HG02884 (cell line): ENCODE measurements around the gene RCBTB2.

Experiments used
- ATAC-seq: cut with Tn5 transposase; IDR thresholded peaks from one replicate; pipeline ENCODE4 v1.9.1; 2021; ENCODE audit warnings: mild to moderate bottlenecking, moderate library complexity; ENCODE audit not compliant: unreplicated experiment

RCBTB2 gene

DNA sequence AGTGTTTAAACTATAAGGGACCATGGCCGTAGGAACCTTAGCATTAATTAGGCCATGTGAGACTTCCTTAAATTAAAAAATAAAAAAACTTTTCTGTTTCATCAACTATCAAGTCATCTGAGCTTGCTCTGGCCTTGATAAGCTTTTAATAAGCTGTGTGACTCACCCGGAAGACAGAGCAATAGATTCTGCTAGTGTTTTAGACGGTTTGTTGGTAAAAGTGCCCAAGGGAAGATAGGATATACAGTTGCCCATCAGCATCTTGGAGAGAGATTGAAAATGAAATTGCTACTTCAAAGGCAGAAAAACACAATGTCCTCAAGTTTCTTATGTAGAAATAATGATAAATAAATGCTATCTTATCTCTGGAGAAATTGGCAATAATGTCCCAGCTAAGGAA, 31.2 kb upstream of the RCBTB2 start:
- ATAC-seq: no peak

DNA sequence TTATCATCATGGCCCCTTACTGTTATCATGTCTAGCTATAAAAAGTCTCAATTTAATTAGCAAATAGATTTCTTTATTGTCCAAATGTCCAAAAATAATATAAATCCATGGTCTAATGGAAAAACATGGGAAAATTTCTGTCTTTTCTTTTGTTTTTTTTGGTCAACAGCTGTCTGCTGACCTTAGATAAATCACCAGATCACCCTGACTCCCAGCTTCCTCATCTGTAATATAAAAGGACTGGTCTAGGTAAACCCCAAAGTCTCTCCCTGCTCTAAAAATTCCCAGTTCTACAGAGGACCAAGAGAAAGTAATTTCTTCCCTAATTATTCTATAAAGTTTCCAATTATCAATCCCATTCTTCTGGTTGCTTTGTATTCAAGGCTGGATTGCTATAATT, 30.7 kb upstream of the RCBTB2 start:
- no peak for ATAC-seq

GRCh38 chr13:48562296-48563066, 29.6 kb upstream of the RCBTB2 start:
- peak; percentile 98 for ATAC-seq

- no peak for ATAC-seq
Observed at GRCh38 chr13:48561466-48562235, 28.8 kb upstream of the RCBTB2 start.

DNA sequence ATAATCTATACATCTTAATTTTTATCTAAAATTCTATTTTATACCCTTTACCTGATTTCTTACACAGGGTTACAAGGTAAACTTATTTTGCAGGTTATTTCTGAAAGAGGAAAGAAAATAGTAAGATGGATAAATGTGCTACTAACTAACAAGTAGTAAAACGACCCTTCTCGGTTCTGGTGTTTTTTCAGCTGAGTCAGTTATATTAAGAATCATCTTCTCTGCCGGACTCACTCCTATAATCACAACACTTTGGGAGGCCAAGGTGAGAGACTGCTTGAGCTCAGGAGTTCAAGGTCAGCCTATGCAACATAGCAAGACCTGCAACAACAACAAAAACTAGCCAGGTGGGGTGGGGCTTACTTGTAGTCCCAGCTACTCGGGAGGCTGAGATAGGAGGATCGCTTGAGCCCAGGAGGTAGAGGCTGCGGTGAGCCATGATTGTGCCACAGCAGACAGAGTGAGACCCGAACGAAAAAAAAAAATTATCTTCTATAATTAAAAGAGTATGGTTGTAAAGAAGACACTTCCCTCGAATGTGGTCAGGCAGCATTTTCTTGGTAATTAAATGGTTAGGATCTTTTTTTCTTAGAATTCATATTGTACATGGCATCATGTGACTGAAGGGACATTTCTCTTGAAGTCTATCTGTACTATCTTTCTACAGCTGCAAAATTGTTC, 27.9 kb upstream of the RCBTB2 start:
- no peak for ATAC-seq

DNA sequence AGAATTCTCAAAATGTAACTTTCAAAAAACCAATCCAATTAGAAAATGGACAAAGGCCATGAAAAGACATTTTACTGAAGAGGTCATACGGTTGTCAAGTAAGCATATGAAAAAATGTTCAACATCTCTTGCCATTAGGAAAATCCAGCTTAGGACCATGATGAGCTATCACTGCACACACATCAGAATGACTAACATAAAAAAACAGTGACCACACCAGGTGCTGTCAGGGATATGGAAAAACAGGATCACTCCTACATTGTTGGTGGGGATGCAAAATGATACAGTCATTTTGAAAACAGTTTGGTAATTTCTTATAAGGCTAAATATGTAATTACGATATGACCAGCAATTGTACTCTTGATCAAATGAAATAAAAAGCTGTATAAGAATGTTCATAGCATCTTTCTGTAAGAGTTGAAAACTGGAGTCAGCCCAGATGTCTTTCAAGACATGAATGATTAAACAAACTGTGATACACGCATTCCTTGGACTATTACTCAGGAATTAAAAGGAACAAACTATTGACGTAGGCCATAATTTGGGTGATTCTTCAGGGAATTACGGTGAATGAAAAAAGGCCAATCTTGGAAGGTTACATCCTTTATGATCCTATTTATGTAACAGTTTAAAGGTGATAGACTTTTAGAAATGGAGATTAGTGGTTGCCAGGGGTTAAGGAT, 26.9 kb upstream of the RCBTB2 start:
- no peak for ATAC-seq

- ATAC-seq: no peak
Observed at GRCh38 chr13:48556817-48557216, 23.9 kb upstream of the RCBTB2 start.

GRCh38 chr13:48555441-48555840, 22.6 kb upstream of the RCBTB2 start:
- ATAC-seq: no peak

- no peak for ATAC-seq
Observed at GRCh38 chr13:48551329-48551728, 18.4 kb upstream of the RCBTB2 start.

DNA sequence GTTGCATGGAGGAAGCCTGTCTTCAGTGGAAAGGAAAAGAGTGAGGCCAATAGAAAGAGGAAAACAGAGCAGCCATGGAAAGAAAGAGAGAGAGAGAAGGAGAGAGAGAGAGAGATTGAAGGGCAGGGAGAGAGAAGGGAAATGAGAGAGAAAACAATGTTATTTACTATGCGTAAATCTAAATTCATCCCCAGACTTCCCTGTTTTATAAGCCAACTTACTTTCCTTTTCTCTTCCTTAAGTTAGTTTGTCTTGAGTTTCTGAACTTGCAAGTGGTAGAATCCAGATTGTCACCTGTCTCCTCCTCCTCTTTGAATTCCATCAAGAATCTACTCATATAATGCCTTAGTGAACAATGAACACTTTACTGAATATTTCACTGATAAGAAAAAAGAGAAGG, 16.8 kb upstream of the RCBTB2 start:
- ATAC-seq: no peak

GRCh38 chr13:48547663-48548092, 14.8 kb upstream of the RCBTB2 start:
- no peak for ATAC-seq

GRCh38 chr13:48545608-48546007, 12.7 kb upstream of the RCBTB2 start:
- no peak for ATAC-seq

GRCh38 chr13:48542581-48543341, 9.9 kb upstream of the RCBTB2 start:
- no peak for ATAC-seq

DNA sequence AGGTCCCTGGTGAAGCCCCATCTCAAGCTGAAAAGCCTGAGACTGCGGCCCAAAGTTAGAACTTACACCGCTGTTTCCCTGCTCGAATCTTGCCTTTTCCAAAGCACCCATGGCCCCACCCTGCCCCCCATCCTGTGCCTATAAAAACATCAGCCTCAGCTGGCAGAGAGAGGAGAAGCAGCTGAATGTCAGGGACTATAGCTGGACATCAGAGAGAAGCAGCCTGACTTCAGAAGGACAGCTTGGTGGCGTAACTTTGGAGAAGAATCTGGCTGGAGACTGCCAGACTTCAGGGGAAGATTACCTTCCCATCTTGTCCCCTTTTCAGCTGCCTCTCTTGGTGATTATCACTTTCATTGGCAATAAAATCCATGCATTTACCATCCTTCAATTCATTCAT, 9.3 kb upstream of the RCBTB2 start:
- ATAC-seq: no peak

GRCh38 chr13:48539550-48539949, 6.7 kb upstream of the RCBTB2 start:
- ATAC-seq: no peak

DNA sequence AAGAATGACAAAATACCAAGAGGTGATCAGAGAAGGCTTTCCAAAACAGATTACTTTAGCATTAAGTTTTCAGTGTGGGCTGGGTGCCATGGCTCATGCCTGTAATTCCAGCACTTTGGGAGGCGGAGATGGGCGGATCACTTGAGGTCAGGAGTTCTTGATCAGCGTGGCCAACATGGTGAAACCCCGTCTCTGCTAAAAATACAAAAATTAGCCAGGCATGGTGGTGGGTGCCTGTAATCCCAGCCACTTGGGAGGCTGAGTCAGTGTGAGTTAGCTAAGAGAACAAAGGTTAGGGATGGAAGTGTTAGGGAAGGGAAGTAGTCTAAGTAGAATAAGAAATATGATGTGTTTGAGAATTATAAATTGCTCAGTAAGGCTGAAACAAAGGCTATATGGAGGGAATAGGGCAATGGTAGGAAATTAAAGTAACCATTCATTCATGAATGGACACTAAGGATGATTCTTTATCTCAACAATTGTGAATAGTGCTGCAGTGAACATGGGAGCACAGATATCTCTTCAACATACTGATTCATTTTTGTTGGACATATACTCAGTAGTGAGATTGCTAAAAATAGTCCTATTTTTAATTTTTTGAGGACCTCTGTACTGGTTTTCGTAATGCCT, 3.9 kb upstream of the RCBTB2 start:
- no peak for ATAC-seq

- no peak for ATAC-seq
Observed at GRCh38 chr13:48535766-48536165, 2.9 kb upstream of the RCBTB2 start.

DNA sequence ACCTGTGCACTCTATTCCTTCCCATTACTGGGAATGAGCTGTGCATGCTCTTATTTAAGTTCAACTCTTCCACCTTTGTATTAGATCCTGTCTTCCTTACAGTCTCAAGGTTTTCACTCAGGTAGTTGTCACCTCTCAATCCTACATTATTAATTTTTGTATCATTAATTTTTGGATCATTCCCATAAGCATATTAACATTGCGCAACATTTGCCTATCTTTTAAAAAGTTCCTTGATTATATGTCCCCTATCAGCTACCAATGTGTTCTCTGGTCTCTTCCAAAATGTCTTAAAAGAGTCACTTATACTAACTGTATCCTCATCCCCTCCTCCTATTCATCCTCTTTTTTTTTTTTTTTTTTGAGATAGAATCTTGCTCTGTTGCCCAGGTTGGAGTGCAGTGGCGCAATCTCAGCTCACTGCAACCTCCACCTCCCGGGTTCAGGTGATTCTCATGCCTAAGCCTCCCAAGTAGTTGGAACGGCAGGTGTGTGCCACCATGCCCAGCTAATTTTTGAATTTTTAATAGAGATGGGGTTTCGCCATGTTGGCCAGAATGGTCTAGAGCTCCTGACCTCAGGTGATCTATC, 2.1 kb upstream of the RCBTB2 start:
- no peak for ATAC-seq

GRCh38 chr13:48533961-48534600, 1.2 kb upstream of the RCBTB2 start:
- no peak for ATAC-seq
